ENCODE measurements around the gene HOOK1.

The HOOK1 gene

GRCh38 chr1:59901770-59902388 is 87.1 kb downstream of the HOOK1 start:
- Histone ChIP-seq H3K79me1 (replicated peaks; ENCODE audit: low read length, poor library complexity, severe bottlenecking) (no peaks in the 10 kb centered on the region), H3K14ac (ENCODE audit: low read length in 2 of 2) (no peak overlapping the region)
- no CpG with 5 or more reads among the region's 1 CpG for WGBS

GRCh38 chr1:59903141-59903754 is 88.5 kb downstream of the HOOK1 start:
- H2AK5ac ChIP-seq (ENCODE audit: low read length, severe bottlenecking) = no peak overlapping the region
- H3K14ac ChIP-seq (ENCODE audit: low read length in 2 of 2) = no peak overlapping the region
- no peak overlapping the region for H2BK15ac ChIP-seq (ENCODE audit: low read depth, poor library complexity, severe bottlenecking)
- H4K91ac ChIP-seq (ENCODE audit: low read length) = no peak overlapping the region
- H2BK12ac ChIP-seq (ENCODE audit: low read length in 2 of 2) = no peak overlapping the region
- H3K36me3 ChIP-seq (ENCODE audit: control insufficient read depth in 1 of 2, insufficient read depth in 2 of 2, low read depth in 1 of 2, low read length in 2 of 2) = no peaks in the 10 kb centered on the region
- no peak overlapping the region for H3K4me2 ChIP-seq (ENCODE audit: low read length, poor library complexity, severe bottlenecking)
- no peaks in the 10 kb centered on the region for H3K79me1 ChIP-seq (replicated peaks; ENCODE audit: low read length, poor library complexity, severe bottlenecking)
- H3K18ac ChIP-seq (ENCODE audit: low read depth in 1 of 2, low read length in 2 of 2) = no peak overlapping the region
- no peak overlapping the region for H3K4ac ChIP-seq (ENCODE audit: low read depth in 1 of 2, low read length in 2 of 2)
- H2AFZ ChIP-seq (ENCODE audit: low read depth, low read length) = no peak overlapping the region
- no peaks in the 10 kb centered on the region for H3K9me3 ChIP-seq (ENCODE audit: control insufficient read depth, low read length)
- H2BK120ac ChIP-seq (ENCODE audit: low read depth, low read length) = no peak overlapping the region
- H3K4me3 ChIP-seq (ENCODE audit: insufficient read depth in 1 of 2, low read depth in 1 of 2, low read length in 2 of 2) = no peak overlapping the region
- no peak overlapping the region for H3K27ac ChIP-seq (ENCODE audit: low read length, poor library complexity, severe bottlenecking)
- no peak overlapping the region for H2BK5ac ChIP-seq (ENCODE audit: low read depth, low read length, poor library complexity, severe bottlenecking)
- H3K9ac ChIP-seq (ENCODE audit: low read length) = no peak overlapping the region
- no peak overlapping the region for H4K8ac ChIP-seq (ENCODE audit: low read length)
- peaks cover 1% of the 10 kb centered on the region for H3K4me1 ChIP-seq (ENCODE audit: control insufficient read depth, insufficient read depth, low read depth, low read length)
- peak; percentile 22 for DNase-seq
- no peak overlapping the region for H3K23ac ChIP-seq (ENCODE audit: low read length in 2 of 2)
- no peaks in the 10 kb centered on the region for H3K27me3 ChIP-seq (ENCODE audit: control insufficient read depth in 1 of 2, insufficient read depth in 1 of 2, low read length in 2 of 2)
- WGBS = 53% methylated on average over 7 of the region's 9 CpGs

More at GRCh38 chr1:59901770-59902388, 87.1 kb downstream of the HOOK1 start:
- Histone ChIP-seq H3K4me3 (ENCODE audit: insufficient read depth in 1 of 2, low read depth in 1 of 2, low read length in 2 of 2) (no peak overlapping the region), H4K91ac (ENCODE audit: low read length) (no peak overlapping the region), H2BK120ac (ENCODE audit: low read depth, low read length) (no peak overlapping the region), H3K27me3 (ENCODE audit: control insufficient read depth in 1 of 2, insufficient read depth in 1 of 2, low read length in 2 of 2) (no peaks in the 10 kb centered on the region), H3K18ac (ENCODE audit: low read depth in 1 of 2, low read length in 2 of 2) (no peak overlapping the region), H3K23ac (ENCODE audit: low read length in 2 of 2) (no peak overlapping the region), H3K9me3 (ENCODE audit: control insufficient read depth, low read length) (no peaks in the 10 kb centered on the region), H3K27ac (ENCODE audit: low read length, poor library complexity, severe bottlenecking) (no peak overlapping the region), H3K4me2 (ENCODE audit: low read length, poor library complexity, severe bottlenecking) (no peak overlapping the region), H2BK5ac (ENCODE audit: low read depth, low read length, poor library complexity, severe bottlenecking) (no peak overlapping the region), H2AFZ (ENCODE audit: low read depth, low read length) (no peak overlapping the region), H3K9ac (ENCODE audit: low read length) (no peak overlapping the region), H3K36me3 (ENCODE audit: control insufficient read depth in 1 of 2, insufficient read depth in 2 of 2, low read depth in 1 of 2, low read length in 2 of 2) (no peaks in the 10 kb centered on the region), H2BK12ac (ENCODE audit: low read length in 2 of 2) (no peak overlapping the region), H4K8ac (ENCODE audit: low read length) (no peak overlapping the region), H3K4ac (ENCODE audit: low read depth in 1 of 2, low read length in 2 of 2) (no peak overlapping the region), H3K4me1 (ENCODE audit: control insufficient read depth, insufficient read depth, low read depth, low read length) (peaks cover 1% of the 10 kb centered on the region), H2BK15ac (ENCODE audit: low read depth, poor library complexity, severe bottlenecking) (no peak overlapping the region), H2AK5ac (ENCODE audit: low read length, severe bottlenecking) (no peak overlapping the region)
- DNase-seq = no peak

GRCh38 chr1:59906931-59907330 is 92.2 kb downstream of the HOOK1 start:
- no peaks in the 10 kb centered on the region for H3K4me1 ChIP-seq (ENCODE audit: control insufficient read depth, insufficient read depth, low read depth, low read length)
- H2AFZ ChIP-seq (ENCODE audit: low read depth, low read length) = no peak overlapping the region
- no peak overlapping the region for H3K27ac ChIP-seq (ENCODE audit: low read length, poor library complexity, severe bottlenecking)
- DNase-seq = no peak
- no peaks in the 10 kb centered on the region for H3K36me3 ChIP-seq (ENCODE audit: control insufficient read depth in 1 of 2, insufficient read depth in 2 of 2, low read depth in 1 of 2, low read length in 2 of 2)
- 71% methylated on average over 2 of the region's 2 CpGs for WGBS
- H3K79me1 ChIP-seq (replicated peaks; ENCODE audit: low read length, poor library complexity, severe bottlenecking) = no peaks in the 10 kb centered on the region
- no peak overlapping the region for H2BK120ac ChIP-seq (ENCODE audit: low read depth, low read length)
- H3K9ac ChIP-seq (ENCODE audit: low read length) = no peak overlapping the region
- H4K8ac ChIP-seq (ENCODE audit: low read length) = no peak overlapping the region
- no peaks in the 10 kb centered on the region for H3K9me3 ChIP-seq (ENCODE audit: control insufficient read depth, low read length)
- no peak overlapping the region for H3K4me2 ChIP-seq (ENCODE audit: low read length, poor library complexity, severe bottlenecking)
- no peak overlapping the region for H3K4me3 ChIP-seq (ENCODE audit: insufficient read depth in 1 of 2, low read depth in 1 of 2, low read length in 2 of 2)
- H3K14ac ChIP-seq (ENCODE audit: low read length in 2 of 2) = no peak overlapping the region
- H3K23ac ChIP-seq (ENCODE audit: low read length in 2 of 2) = no peak overlapping the region
- H3K18ac ChIP-seq (ENCODE audit: low read depth in 1 of 2, low read length in 2 of 2) = no peak overlapping the region
- H2BK15ac ChIP-seq (ENCODE audit: low read depth, poor library complexity, severe bottlenecking) = no peak overlapping the region
- H2AK5ac ChIP-seq (ENCODE audit: low read length, severe bottlenecking) = no peak overlapping the region
- no peak overlapping the region for H4K91ac ChIP-seq (ENCODE audit: low read length)
- H3K27me3 ChIP-seq (ENCODE audit: control insufficient read depth in 1 of 2, insufficient read depth in 1 of 2, low read length in 2 of 2) = no peaks in the 10 kb centered on the region
- H2BK12ac ChIP-seq (ENCODE audit: low read length in 2 of 2) = no peak overlapping the region
- H3K4ac ChIP-seq (ENCODE audit: low read depth in 1 of 2, low read length in 2 of 2) = no peak overlapping the region
- no peak overlapping the region for H2BK5ac ChIP-seq (ENCODE audit: low read depth, low read length, poor library complexity, severe bottlenecking)

GRCh38 chr1:59908084-59908483 is 93.3 kb downstream of the HOOK1 start:
- Histone ChIP-seq H3K27me3 (ENCODE audit: control insufficient read depth in 1 of 2, insufficient read depth in 1 of 2, low read length in 2 of 2) (no peaks in the 10 kb centered on the region), H2BK120ac (ENCODE audit: low read depth, low read length) (no peak overlapping the region), H3K79me1 (replicated peaks; ENCODE audit: low read length, poor library complexity, severe bottlenecking) (no peaks in the 10 kb centered on the region), H3K27ac (ENCODE audit: low read length, poor library complexity, severe bottlenecking) (no peak overlapping the region), H2BK15ac (ENCODE audit: low read depth, poor library complexity, severe bottlenecking) (no peak overlapping the region), H2BK5ac (ENCODE audit: low read depth, low read length, poor library complexity, severe bottlenecking) (no peak overlapping the region), H3K4me1 (ENCODE audit: control insufficient read depth, insufficient read depth, low read depth, low read length) (no peaks in the 10 kb centered on the region), H3K36me3 (ENCODE audit: control insufficient read depth in 1 of 2, insufficient read depth in 2 of 2, low read depth in 1 of 2, low read length in 2 of 2) (no peaks in the 10 kb centered on the region), H3K9me3 (ENCODE audit: control insufficient read depth, low read length) (no peaks in the 10 kb centered on the region), H2AFZ (ENCODE audit: low read depth, low read length) (no peak overlapping the region), H3K4ac (ENCODE audit: low read depth in 1 of 2, low read length in 2 of 2) (no peak overlapping the region), H2AK5ac (ENCODE audit: low read length, severe bottlenecking) (no peak overlapping the region), H4K8ac (ENCODE audit: low read length) (no peak overlapping the region), H3K4me2 (ENCODE audit: low read length, poor library complexity, severe bottlenecking) (no peak overlapping the region), H3K14ac (ENCODE audit: low read length in 2 of 2) (no peak overlapping the region), H4K91ac (ENCODE audit: low read length) (no peak overlapping the region), H3K23ac (ENCODE audit: low read length in 2 of 2) (no peak overlapping the region), H3K9ac (ENCODE audit: low read length) (no peak overlapping the region), H3K18ac (ENCODE audit: low read depth in 1 of 2, low read length in 2 of 2) (no peak overlapping the region), H2BK12ac (ENCODE audit: low read length in 2 of 2) (no peak overlapping the region), H3K4me3 (ENCODE audit: insufficient read depth in 1 of 2, low read depth in 1 of 2, low read length in 2 of 2) (no peak overlapping the region)
- WGBS = 98% methylated on average over 2 of the region's 2 CpGs
- no peak for DNase-seq
